GM06990 (cell line): ENCODE data around the gene AKIRIN2.
A peak's percentile ranks its signal among the peaks of the same experiment; 100 is the strongest.
"Not testable (repeated sequence)": the region's sequence is repeated elsewhere in the genome, so short reads cannot be mapped to it uniquely, and the experiment has no call there.

Experiments used
- DNase-seq: peaks from one replicate; pipeline ENCODE4 v3.0.0-alpha.2; 2011; ENCODE audit not compliant: insufficient read length; ENCODE audit errors: extremely low read depth
- H3K27me3 ChIP-seq: replicated peaks from 2 replicates; pipeline ENCODE4 v1.6.0; 2011; ENCODE audit warnings: low read length; ENCODE audit not compliant: control insufficient read depth, insufficient read depth
- H3K36me3 ChIP-seq: 2 replicates; pipeline ENCODE4 v1.5.1; 2011; ENCODE audit warnings: low read length; ENCODE audit not compliant: control insufficient read depth, insufficient read depth
- H3K4me3 ChIP-seq: replicated peaks from 2 replicates; pipeline ENCODE4 v1.5.1; 2011; ENCODE audit warnings: low read depth, mild to moderate bottlenecking, control low read depth, low read length
- CTCF ChIP-seq: IDR thresholded peaks from 2 replicates; pipeline ENCODE4 v1.5.1; 2011; ENCODE audit warnings: low read length, control low read depth, mild to moderate bottlenecking, inconsistent platforms; ENCODE audit not compliant: insufficient read depth, poor library complexity, severe bottlenecking

AKIRIN2 gene

GRCh38 chr6:87710090-87710489 is 8.1 kb upstream of the AKIRIN2 start:
- no peaks in the 10 kb centered on the region for H3K27me3 ChIP-seq
- no peak overlapping the region for H3K4me3 ChIP-seq
- no peak for TF ChIP-seq CTCF
- H3K36me3 ChIP-seq = no peaks in the 10 kb centered on the region
- no peak for DNase-seq

- not testable (repeated sequence) for H3K27me3 ChIP-seq, DNase-seq, H3K36me3 ChIP-seq, H3K4me3 ChIP-seq
These were observed 6.8 kb upstream of the AKIRIN2 start for GRCh38 chr6:87708581-87709427.

GRCh38 chr6:87706187-87706966 is 4.3 kb upstream of the AKIRIN2 start:
- no peak for DNase-seq
- H3K4me3 ChIP-seq = no peak overlapping the region

GRCh38 chr6:87705070-87705691 is 3.1 kb upstream of the AKIRIN2 start:
- Histone ChIP-seq H3K4me3 (no peak overlapping the region), H3K36me3 (no peaks in the 10 kb centered on the region), H3K27me3 (no peaks in the 10 kb centered on the region)
- TF ChIP-seq CTCF = no peak
- peak; percentile 77 for DNase-seq

More at GRCh38 chr6:87706187-87706966, 4.3 kb upstream of the AKIRIN2 start:
- TF ChIP-seq CTCF = no peak
- H3K27me3 ChIP-seq = no peaks in the 10 kb centered on the region
- H3K36me3 ChIP-seq = no peaks in the 10 kb centered on the region

- DNase-seq = not testable (repeated sequence)
These were observed 1.0 kb upstream of the AKIRIN2 start for GRCh38 chr6:87703039-87703438.

GRCh38 chr6:87702589-87702945 is 534 bp upstream of the AKIRIN2 start:
- DNase-seq = no peak
- TF ChIP-seq CTCF = no peak
- H3K36me3 ChIP-seq = no peaks in the 10 kb centered on the region

More at GRCh38 chr6:87703039-87703438, 1.0 kb upstream of the AKIRIN2 start:
- H3K36me3 ChIP-seq, H3K27me3 ChIP-seq: not testable (repeated sequence)
- peak overlapping the region; percentile 64 for H3K4me3 ChIP-seq

More at GRCh38 chr6:87702589-87702945, 534 bp upstream of the AKIRIN2 start:
- Histone ChIP-seq H3K4me3 (peak overlapping the region; percentile 64), H3K27me3 (no peaks in the 10 kb centered on the region)
